Transverse colon (tissue), 4 donors: Measurements from ENCODE around the gene IL1RL2. TPM values are rescaled to one million over a fixed set of nuclear protein-coding genes. Genes with fewer than 3 reads are reported as not detected.

Experiments
- DNase-seq: peaks from one replicate; pipeline ENCODE4 v3.0.0-alpha.2; 2019
- H3K27ac ChIP-seq, 4 donors: fragments of 200-600 bp; sonication (generic); 2 replicates each; pipeline ENCODE4 v1.5.1; 2016 to 2018; ENCODE audit warnings: inconsistent platforms in 4 of 4
- H3K27me3 ChIP-seq: fragments of 200-600 bp; sonication (generic); 2 replicates; pipeline ENCODE4 v1.5.1; 2017; ENCODE audit warnings: inconsistent platforms
- H3K36me3 ChIP-seq, 4 donors: fragments of 200-600 bp; sonication (generic); 2 replicates each; pipeline ENCODE4 v1.5.1; 2017 to 2019; ENCODE audit warnings: inconsistent platforms in 4 of 4
- H3K4me1 ChIP-seq, 4 donors: fragments of 200-600 bp; sonication (generic); 2 replicates each; pipeline ENCODE4 v1.5.1; 2017 to 2020; ENCODE audit warnings: inconsistent platforms in 4 of 4
- H3K4me3 ChIP-seq, 4 donors: fragments of 200-600 bp; sonication (generic); 1 replicate in 1 of 4; 2 replicates in 3 of 4; pipeline versions ENCODE4 v1.5.1 to v1.6.1; 2017 to 2019; ENCODE audit warnings: inconsistent platforms in 4 of 4
- H3K9me3 ChIP-seq, 2 donors: fragments of 200-600 bp; sonication (generic); 2 replicates each; pipeline ENCODE4 v1.5.1; 2017 to 2019; ENCODE audit warnings: inconsistent platforms in 2 of 2
- CTCF ChIP-seq, 5 experiments: fragments of 200-600 bp in 3 of 5; fragments of 450-650 bp in 2 of 5; sonication (generic) in 3 of 5; IDR thresholded peaks; 1 replicate in 2 of 5; 2 replicates in 3 of 5; pipeline ENCODE4 v1.5.1; 2016 to 2017; ENCODE audit warnings: antibody characterized with exemption in 5 of 5, inconsistent platforms in 3 of 5, mild to moderate bottlenecking in 2 of 5, moderate library complexity in 1 of 5
- EP300 ChIP-seq: sonication (generic); formaldehyde crosslinking; IDR thresholded peaks from one replicate; pipeline ENCODE4 v1.6.1; 2017; ENCODE audit warnings: antibody characterized with exemption, low read depth
- POLR2A ChIP-seq: fragments of 450-650 bp; IDR thresholded peaks from one replicate; pipeline ENCODE4 v1.6.1; 2016; ENCODE audit warnings: antibody characterized with exemption, mild to moderate bottlenecking, moderate library complexity
- POLR2AphosphoS5 ChIP-seq, 3 donors: sonication (generic); formaldehyde crosslinking; IDR thresholded peaks; one replicate each; pipeline ENCODE4 v1.6.1; 2016; ENCODE audit warnings: antibody characterized with exemption in 3 of 3
- WGBS, 2 donors: methylation state at CpG; one replicate each; pipeline ENCODE4 v1.1.5; 2018; ENCODE audit warnings: low coverage in 1 of 2; 5-methylcytosine and 5-hydroxymethylcytosine counted together
- in situ Hi-C, 4 donors: fragments of 200-750 bp; cut with MboI; loops; one replicate each; pipeline versions ENCODE4 v1.15.0 to v1.15.1; 2017; ENCODE audit warnings: low sequenced_read_pairs in 3 of 4, low pct_ligation_motif_present in 1 of 4, low pct_unique_long_range_greater_than_20kb in 1 of 4
- intact Hi-C: fragments of 100-400 bp; cut with DNase I; formaldehyde crosslinking; loops from one replicate; pipeline ENCODE4 v1.15.1; 2023; ENCODE audit warnings: low total_unique reads
- total RNA-seq, 4 donors: library from RNA; depleted of rRNA; stranded (reverse); fragments of >200 nt; gene quantifications; one replicate each; pipeline ENCODE4 v1.1.0, GENCODE V29; 2016

Gene IL1RL2
- total RNA-seq, 4 donors from 2014 or later: 1.5 to 1.9 TPM; not detected in 2

DNA sequence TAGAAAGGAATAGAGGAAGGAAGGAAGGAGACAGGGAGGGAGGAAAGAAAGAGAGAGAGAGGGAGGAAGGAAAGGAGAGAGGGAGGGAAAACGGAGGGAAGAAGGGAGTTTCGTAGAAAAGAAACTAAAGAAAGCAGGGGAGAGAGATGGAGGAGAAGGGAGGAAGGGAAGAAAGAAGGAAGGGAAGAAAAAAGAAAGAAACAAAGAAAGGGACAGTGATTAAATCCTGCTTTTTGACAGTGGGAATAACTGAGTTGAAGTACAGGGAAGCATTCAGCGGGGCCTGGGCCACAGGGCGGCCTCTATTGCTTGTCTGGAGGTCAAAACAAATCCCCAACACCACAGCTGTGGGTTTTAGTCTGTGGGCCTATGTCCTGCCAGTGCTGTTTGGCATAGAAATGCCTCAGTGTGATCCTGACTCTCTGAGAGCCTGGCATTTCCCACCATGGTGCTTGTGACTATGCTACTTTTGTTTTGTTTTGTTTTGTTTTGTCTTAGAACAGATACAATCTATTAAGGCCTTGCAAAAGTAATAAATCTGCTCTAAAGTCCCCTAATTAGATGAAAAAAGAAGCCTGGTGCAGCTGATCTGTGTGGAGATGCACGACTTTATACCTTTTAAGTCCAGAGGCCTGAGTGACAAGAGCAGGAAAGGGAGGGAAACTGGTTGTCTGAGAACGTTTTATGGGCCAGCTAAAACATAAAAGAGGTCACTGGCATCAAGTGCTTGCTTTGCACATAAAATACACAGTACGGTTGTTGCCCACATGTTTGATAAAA is 40.0 kb downstream of the IL1RL2 start:
- H3K9me3 ChIP-seq: no peaks in the 10 kb centered on the region
- DNase-seq: no peak
- intact Hi-C loops (no loop called here), in situ Hi-C loops (no loop called here)
- H3K27me3 ChIP-seq: no peaks in the 10 kb centered on the region
- 37 to 53% methylated on average over 5 to 7 of the region's 7 CpGs for WGBS, 2 donors
- H3K4me1 ChIP-seq: peaks cover 14 to 38% (median 25%) of the 10 kb centered on the region in 4 donors
- H3K27ac ChIP-seq: peak overlapping the region; percentile 88 to 96 (median 92)
- H3K36me3 ChIP-seq: no peaks in the 10 kb centered on the region
- H3K4me3 ChIP-seq: peak overlapping the region in 1 of 4 donors; percentile 29
- TF ChIP-seq CTCF (IDR thresholded peaks at IDR 0.05) (no peak), EP300 (no peak), POLR2AphosphoS5 (IDR thresholded peaks at IDR 0.05) (no peak), POLR2A (no peak)

GRCh38 chr2:102229141-102229769 is 42.4 kb downstream of the IL1RL2 start:
- no peak for TF ChIP-seq POLR2A
- TF ChIP-seq CTCF (IDR thresholded peaks at IDR 0.05): no peak
- TF ChIP-seq POLR2AphosphoS5 (IDR thresholded peaks at IDR 0.05): no peak
- TF ChIP-seq EP300: no peak
- Histone ChIP-seq H3K27me3 (no peaks in the 10 kb centered on the region), H3K4me3 (no peak overlapping the region), H3K36me3 (no peaks in the 10 kb centered on the region), H3K27ac (peak overlapping the region; percentile 88 to 96 (median 92)), H3K4me1 (peaks cover 14 to 38% (median 25%) of the 10 kb centered on the region in 4 donors), H3K9me3 (no peaks in the 10 kb centered on the region)
- in situ Hi-C loops (no loop called here), intact Hi-C loops (no loop called here)
- DNase-seq: no peak
- WGBS, 2 donors: 68 to 70% methylated on average over 6 of the region's 6 CpGs

GRCh38 chr2:102230410-102230909 is 43.6 kb downstream of the IL1RL2 start:
- intact Hi-C loops: loop anchor here (10.0 kb wide), 1 partner anchor 176 kb away; no protein-coding TSS in a partner anchor
- no peaks in the 10 kb centered on the region for H3K36me3 ChIP-seq
- H3K9me3 ChIP-seq: no peaks in the 10 kb centered on the region
- 90 to 100% methylated on average over 2 to 9 of the region's 9 CpGs for WGBS, 2 donors
- in situ Hi-C loops: loop anchor here in 1 of 4 donors (10.0 kb wide), 1 partner anchor 206 kb away; no protein-coding TSS in a partner anchor
- peak overlapping the region in 1 of 4 donors; percentile 96 for H3K27ac ChIP-seq
- TF ChIP-seq CTCF (IDR thresholded peaks at IDR 0.05): no peak
- TF ChIP-seq POLR2AphosphoS5 (IDR thresholded peaks at IDR 0.05): no peak
- TF ChIP-seq POLR2A: no peak
- H3K4me3 ChIP-seq: no peak overlapping the region
- H3K27me3 ChIP-seq: no peaks in the 10 kb centered on the region
- H3K4me1 ChIP-seq: peaks cover 14 to 38% (median 25%) of the 10 kb centered on the region in 4 donors
- DNase-seq: no peak

DNA sequence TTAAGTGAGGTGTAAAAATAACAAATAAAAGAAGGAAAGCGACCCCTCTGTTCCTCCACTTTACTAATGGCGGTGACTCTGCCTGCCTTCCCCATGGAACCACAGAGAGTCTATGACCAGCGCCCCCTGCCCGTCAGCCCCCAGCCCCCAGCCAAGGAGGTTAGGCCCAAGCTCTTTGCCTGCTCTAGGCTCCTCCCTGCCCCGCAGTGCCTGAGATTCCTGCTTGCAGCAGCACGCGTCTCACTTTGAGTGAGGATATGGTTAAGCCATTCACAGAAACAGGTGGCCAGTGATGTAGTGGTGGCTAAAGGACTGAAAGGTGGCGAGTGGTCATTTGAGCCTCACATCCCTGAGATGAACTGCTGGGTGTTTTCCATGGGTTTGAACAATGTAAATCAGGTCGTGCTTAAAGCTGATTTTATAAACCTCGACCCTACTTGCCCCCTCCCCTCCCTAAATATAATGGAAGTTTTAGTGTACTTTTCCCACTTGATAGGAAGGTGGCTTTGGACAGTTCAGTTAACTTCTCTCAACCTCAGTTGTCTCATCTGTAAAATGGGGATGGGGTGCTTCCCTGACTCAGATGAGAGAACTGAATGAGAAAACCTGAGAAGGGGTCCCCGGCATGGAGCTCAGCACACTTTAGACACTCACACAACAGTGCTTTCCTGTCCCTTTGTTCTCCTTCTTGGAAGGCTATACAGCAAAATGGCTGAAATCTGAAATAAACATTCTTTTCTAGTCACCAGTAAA is 46.5 kb downstream of the IL1RL2 start:
- in situ Hi-C loops: loop anchor here in 1 of 4 donors (10.0 kb wide), 1 partner anchor 209 kb away; no protein-coding TSS in a partner anchor
- H3K9me3 ChIP-seq: no peaks in the 10 kb centered on the region
- peaks cover 2 to 16% (median 7%) of the 10 kb centered on the region in 4 donors for H3K4me1 ChIP-seq
- WGBS, 2 donors: 93 to 97% methylated on average over 2 to 11 of the region's 11 CpGs
- H3K4me3 ChIP-seq: no peak overlapping the region
- no peak overlapping the region for H3K27ac ChIP-seq
- no peak for DNase-seq
- intact Hi-C loops: loop anchor here (10.0 kb wide), 1 partner anchor 179 kb away; no protein-coding TSS in a partner anchor
- no peaks in the 10 kb centered on the region for H3K27me3 ChIP-seq
- no peaks in the 10 kb centered on the region for H3K36me3 ChIP-seq
- TF ChIP-seq EP300 (no peak), POLR2AphosphoS5 (IDR thresholded peaks at IDR 0.05) (no peak), CTCF (IDR thresholded peaks at IDR 0.05) (no peak), POLR2A (no peak)
